ENCODE results near the gene ADGRG6.

ADGRG6 gene

GRCh38 chr6:142313284-142313683, 11.5 kb downstream of the ADGRG6 start:
- no peak for DNase-seq (ENCODE audit: low spot score)
- no peak for TF ChIP-seq CTCF (IDR thresholded peaks at IDR 0.05; ENCODE audit: extremely low read depth, insufficient read depth, missing control alignments)
- in situ Hi-C loops (cut with MboI; ENCODE audit: low pct_unique_long_range_greater_than_20kb, low sequenced_read_pairs, unreplicated experiment) = no loop called here

- in situ Hi-C loops (cut with MboI; ENCODE audit: low pct_unique_long_range_greater_than_20kb, low sequenced_read_pairs, unreplicated experiment) = no loop called here
Observed at GRCh38 chr6:142316791-142317368, 15.1 kb downstream of the ADGRG6 start.

DNA sequence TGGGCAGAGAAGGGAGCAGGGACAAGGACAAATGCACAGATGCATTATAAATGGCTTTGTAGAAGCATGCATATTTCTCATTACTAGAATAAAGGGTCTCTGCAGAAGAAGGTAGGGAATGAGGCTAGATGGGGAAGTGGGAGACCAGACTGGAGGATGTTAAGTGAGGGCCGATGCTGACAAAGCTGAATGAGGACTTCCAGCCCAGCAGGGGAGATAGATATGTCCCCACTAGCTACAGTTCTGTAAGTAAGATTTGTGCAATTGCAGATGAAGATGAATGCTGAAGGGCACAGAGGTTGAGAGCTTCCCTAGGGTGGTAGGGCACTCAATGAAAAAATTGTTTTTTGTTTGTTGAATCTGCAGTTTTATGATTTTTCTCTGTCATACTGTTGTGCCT, 16.9 kb downstream of the ADGRG6 start:
- in situ Hi-C loops (cut with MboI; ENCODE audit: low pct_unique_long_range_greater_than_20kb, low sequenced_read_pairs, unreplicated experiment) = no loop called here
- DNase-seq (ENCODE audit: low spot score) = no peak
- TF ChIP-seq CTCF (IDR thresholded peaks at IDR 0.05; ENCODE audit: extremely low read depth, insufficient read depth, missing control alignments) = no peak

More at GRCh38 chr6:142316791-142317368, 15.1 kb downstream of the ADGRG6 start:
- no peak for TF ChIP-seq CTCF (IDR thresholded peaks at IDR 0.05; ENCODE audit: extremely low read depth, insufficient read depth, missing control alignments)
- no peak for DNase-seq (ENCODE audit: low spot score)

DNA sequence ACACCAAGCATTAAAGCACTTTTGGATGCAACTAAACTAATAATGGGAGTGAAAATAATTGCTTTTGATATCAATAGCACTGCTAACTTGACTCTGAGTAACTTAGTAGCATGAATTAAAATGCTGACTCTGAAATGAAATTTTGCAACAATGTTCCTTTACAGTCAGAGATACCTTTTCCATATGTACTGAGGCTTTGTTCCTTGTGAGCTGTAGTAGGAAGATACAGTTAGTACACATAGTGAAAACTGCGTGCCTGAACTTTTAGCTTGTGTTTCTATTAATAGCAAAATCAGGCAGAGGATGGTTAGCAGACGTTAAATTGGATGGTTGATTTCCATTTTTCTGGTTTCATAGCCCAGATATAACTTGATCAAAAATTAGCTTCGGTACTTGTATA, 18.6 kb downstream of the ADGRG6 start:
- no peak for DNase-seq (ENCODE audit: low spot score)
- TF ChIP-seq CTCF (IDR thresholded peaks at IDR 0.05; ENCODE audit: extremely low read depth, insufficient read depth, missing control alignments) = no peak
- in situ Hi-C loops (cut with MboI; ENCODE audit: low pct_unique_long_range_greater_than_20kb, low sequenced_read_pairs, unreplicated experiment) = no loop called here

- in situ Hi-C loops (cut with MboI; ENCODE audit: low pct_unique_long_range_greater_than_20kb, low sequenced_read_pairs, unreplicated experiment) = no loop called here
- DNase-seq (ENCODE audit: low spot score) = no peak
- no peak for TF ChIP-seq CTCF (IDR thresholded peaks at IDR 0.05; ENCODE audit: extremely low read depth, insufficient read depth, missing control alignments)
Observed at GRCh38 chr6:142321451-142321850, 19.6 kb downstream of the ADGRG6 start.

DNA sequence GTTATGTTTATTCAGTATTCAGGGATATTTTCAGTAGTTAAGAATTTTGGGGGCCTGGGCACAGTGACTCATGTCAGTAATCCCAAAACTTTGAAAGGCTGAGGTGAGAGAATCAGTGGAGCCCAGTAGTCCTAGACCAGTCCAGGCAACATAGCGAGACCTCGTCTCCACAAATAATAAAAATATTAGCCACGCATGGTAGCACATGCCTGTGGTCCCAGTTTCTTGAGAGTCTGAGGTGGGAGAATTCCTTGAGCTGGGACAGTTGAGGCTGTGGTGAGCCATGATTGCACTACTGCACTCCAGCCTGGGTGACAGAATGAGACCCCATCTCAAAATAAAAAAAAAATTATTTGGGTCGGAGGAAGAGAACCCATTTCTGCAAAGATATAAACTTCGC, 20.3 kb downstream of the ADGRG6 start:
- in situ Hi-C loops (cut with MboI; ENCODE audit: low pct_unique_long_range_greater_than_20kb, low sequenced_read_pairs, unreplicated experiment) = no loop called here
- no peak for TF ChIP-seq CTCF (IDR thresholded peaks at IDR 0.05; ENCODE audit: extremely low read depth, insufficient read depth, missing control alignments)
- no peak for DNase-seq (ENCODE audit: low spot score)
